Measurements from ENCODE around the gene NPRL2.
A peak's percentile ranks its signal among the peaks of the same experiment; 100 is the strongest.

NPRL2 gene

GRCh38 chr3:50303013-50303815 lies 47.4 kb downstream of the NPRL2 start, which contains the start of gene HYAL1:
Gene HYAL1 (minus strand): TSS chr3:50303574. CDS start chr3:50302956, 618 bp downstream.
- DNase-seq, result no peak

- DNase-seq, result no peak
Measured at GRCh38 chr3:50302095-50303012, 48.2 kb downstream of the NPRL2 start.

DNA sequence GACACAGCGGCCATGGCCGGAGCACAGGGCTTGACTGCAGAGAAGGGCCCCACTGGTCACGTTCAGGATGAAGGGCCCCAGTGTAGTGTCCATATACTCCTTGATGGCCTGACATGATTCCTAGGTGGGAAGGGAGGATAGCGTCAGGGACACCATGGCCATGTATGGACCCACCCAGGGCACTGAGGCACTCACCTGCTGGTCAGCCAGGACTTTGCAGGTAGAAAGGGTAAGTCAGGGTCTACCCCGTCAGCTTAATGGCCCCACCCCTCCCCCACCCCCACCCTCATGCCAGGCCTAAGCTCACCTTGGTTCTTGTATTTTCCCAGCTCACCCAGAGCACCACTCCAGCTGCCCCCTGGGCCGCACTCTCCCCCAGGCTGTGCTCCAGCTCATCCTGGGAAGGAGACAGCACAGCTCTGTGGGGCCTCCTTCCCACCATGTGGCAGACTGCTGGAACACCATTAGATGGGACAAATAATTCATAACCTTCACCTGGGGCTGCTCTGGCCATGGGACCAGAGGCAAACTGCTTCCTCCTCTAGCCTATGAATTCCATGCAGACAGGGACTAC lies 49.8 kb downstream of the NPRL2 start:
- no peak for DNase-seq

GRCh38 chr3:50299929-50300680 lies 50.5 kb downstream of the NPRL2 start:
- no peak for DNase-seq

- no peak for DNase-seq
Measured at GRCh38 chr3:50299638-50299928, 51.0 kb downstream of the NPRL2 start.

DNA sequence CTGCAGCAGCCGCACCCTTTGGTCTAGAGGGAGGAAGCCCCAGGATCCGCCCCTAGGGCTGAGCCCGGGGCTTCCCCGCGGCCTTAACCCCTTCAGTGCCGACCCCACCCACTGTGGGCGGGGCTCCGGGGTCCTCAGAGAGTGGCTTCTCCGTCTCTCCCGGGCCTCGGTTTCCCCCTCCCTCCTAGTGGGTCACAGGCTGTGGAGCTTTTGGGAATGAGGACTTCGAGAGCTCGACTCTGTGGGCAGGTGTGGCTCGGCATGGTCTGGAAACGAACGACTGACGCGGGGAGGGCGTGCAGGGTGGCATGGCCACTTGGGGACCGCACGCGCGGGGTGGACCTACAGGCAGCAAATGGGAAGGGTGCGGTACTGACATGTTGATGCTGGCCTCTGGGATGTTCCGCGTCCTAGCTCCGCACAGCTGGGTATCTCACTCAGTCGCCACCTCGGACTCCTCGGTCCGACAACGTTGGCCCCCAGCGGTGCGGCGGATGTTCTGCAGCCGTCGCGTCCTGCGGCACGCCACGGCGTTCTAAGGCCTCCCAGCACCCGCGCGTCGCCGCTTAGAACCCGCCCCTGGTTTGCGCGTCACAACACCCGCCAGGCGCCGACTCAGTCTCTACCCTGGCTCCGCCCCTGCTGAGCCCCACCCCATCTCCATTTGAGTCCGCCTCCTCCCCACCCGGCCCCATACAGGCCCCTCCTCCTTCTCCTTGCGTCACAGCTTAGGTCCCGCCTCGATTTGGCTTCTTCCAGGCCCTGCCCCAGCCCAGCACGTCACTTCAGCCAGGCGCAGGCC lies 51.5 kb downstream of the NPRL2 start, which contains the start of the genes HYAL3 and NAA80:
Gene HYAL3 (minus strand): TSS at position 570 of the 802 bp plus-strand sequence. CDS start 3,803 bp downstream, outside the sequence.
Gene NAA80 (minus strand): TSS at position 570 of the 802 bp plus-strand sequence. CDS start 1,942 bp downstream, outside the sequence.
- peak; percentile 95 for DNase-seq

DNA sequence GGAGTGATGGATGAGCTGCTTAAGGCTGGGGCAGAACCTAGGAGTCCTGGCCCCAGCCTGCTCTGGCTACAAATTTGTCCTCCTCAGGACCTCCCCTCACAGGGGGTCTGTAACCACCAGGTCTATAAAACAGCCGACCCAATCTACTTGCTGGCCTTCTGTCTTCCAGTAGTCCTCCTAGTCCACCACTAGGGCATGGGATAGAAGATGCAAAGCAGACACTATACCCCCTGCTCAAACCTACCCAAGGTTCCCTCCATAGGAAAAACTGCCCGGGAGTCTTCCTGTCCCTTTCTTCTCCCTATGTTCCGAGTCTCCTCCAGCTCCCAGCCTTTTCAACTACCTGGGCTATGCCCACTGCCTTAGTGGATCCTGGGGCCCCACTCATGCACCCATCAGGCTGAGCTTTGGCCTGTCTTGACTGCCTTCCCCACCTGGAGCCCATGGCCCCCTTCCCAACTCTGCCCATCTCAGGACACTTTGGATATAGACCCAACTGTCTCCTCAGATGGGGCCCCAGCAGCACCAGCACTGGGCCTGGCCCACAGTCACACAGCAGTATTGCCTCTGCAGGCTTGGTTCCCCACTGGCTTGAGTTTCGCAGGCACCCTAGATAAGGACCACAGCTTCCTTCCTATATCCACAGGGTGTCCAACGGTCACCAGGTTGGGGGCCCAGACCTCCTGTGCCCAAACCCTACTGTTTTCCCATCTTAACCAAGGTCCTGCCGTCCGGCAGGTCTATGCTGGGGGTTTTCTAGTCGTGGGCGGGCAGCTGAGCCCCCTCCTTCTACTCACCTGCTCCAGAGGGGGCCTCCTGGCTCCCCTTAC lies 52.5 kb downstream of the NPRL2 start:
- no peak for DNase-seq

DNA sequence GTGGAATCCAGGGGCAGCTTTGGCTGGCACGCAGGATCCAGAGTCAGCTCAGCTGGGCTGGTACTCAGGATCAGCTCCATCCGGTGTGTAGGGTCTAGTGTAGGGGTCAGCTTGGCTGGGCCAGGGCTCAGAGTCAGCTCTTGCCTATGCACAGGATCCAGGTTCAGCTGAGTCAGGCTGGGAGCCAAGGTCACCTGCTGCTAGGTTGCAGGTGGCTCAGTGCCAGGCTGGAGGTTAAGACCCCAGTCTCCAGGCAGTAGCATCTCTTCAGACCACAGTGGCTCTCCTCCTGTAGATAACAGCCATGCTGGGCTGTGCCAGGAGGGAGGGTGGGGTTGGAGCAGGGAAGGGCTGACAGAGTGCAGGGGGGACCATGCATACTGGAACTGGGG lies 53.2 kb downstream of the NPRL2 start:
- DNase-seq, result no peak
